H9 (cell line): Measurements from ENCODE around the gene IGSF9. TPM values are rescaled to one million over a fixed set of nuclear protein-coding genes. Genes with fewer than 3 reads are reported as not detected.

Source experiments
- DNase-seq: peaks from one replicate; pipeline ENCODE4 v3.0.0-alpha.2; 2017
- H2AFZ ChIP-seq: one replicate; pipeline ENCODE4 v1.6.1; 2013; ENCODE audit warnings: mild to moderate bottlenecking, low read length, control low read depth, moderate library complexity
- H2AK5ac ChIP-seq: 2 replicates; pipeline ENCODE4 v1.6.1; 2013; ENCODE audit warnings: low read length, control low read depth, mixed read lengths; ENCODE audit not compliant: insufficient read length
- H2BK120ac ChIP-seq: one replicate; pipeline ENCODE4 v1.6.1; 2013; ENCODE audit warnings: low read depth, mild to moderate bottlenecking, low read length, control low read depth, inconsistent platforms; ENCODE audit not compliant: poor library complexity, severe bottlenecking
- H2BK12ac ChIP-seq: 2 replicates; pipeline ENCODE4 v1.6.1; 2013; ENCODE audit warnings: low read length, control low read depth, mixed read lengths, low read depth; ENCODE audit not compliant: insufficient read length
- H2BK15ac ChIP-seq: 2 replicates; pipeline ENCODE4 v1.6.1; 2013; ENCODE audit warnings: low read depth, low read length, control low read depth
- H2BK20ac ChIP-seq: one replicate; pipeline ENCODE4 v1.6.1; 2013; ENCODE audit warnings: low read depth, mild to moderate bottlenecking, low read length, control low read depth, inconsistent platforms; ENCODE audit not compliant: poor library complexity, severe bottlenecking
- H2BK5ac ChIP-seq: 2 replicates; pipeline ENCODE4 v1.6.1; 2013; ENCODE audit warnings: low read length, control low read depth, mixed read lengths; ENCODE audit not compliant: insufficient read length
- H3K14ac ChIP-seq: 2 replicates; pipeline ENCODE4 v1.6.1; 2013; ENCODE audit warnings: low read length, control low read depth; ENCODE audit not compliant: insufficient read depth
- H3K18ac ChIP-seq: 2 replicates; pipeline ENCODE4 v1.6.1; 2013; ENCODE audit warnings: low read depth, mild to moderate bottlenecking, mixed read lengths, low read length, control low read depth; ENCODE audit not compliant: insufficient read length
- H3K23ac ChIP-seq: 2 replicates; pipeline ENCODE4 v1.6.1; 2013; ENCODE audit warnings: low read length, control low read depth, mixed read lengths, low read depth; ENCODE audit not compliant: insufficient read length
- H3K23me2 ChIP-seq: 2 replicates; pipeline ENCODE4 v1.6.1; 2013; ENCODE audit warnings: low read depth, mild to moderate bottlenecking, mixed read lengths, low read length, control low read depth; ENCODE audit not compliant: insufficient read length, poor library complexity, severe bottlenecking
- H3K27ac ChIP-seq: 2 replicates; pipeline ENCODE4 v1.5.1; 2013; ENCODE audit warnings: low read length, control low read depth, mixed read lengths, low read depth; ENCODE audit not compliant: insufficient read length
- H3K27me3 ChIP-seq: 2 replicates; pipeline ENCODE4 v1.6.1; 2013; ENCODE audit warnings: low read length, control low read depth, inconsistent platforms; ENCODE audit not compliant: insufficient read depth
- H3K4ac ChIP-seq: 2 replicates; pipeline ENCODE4 v1.6.1; 2013; ENCODE audit warnings: low read depth, mild to moderate bottlenecking, control low read depth, inconsistent platforms, low read length, moderate library complexity
- H3K4me1 ChIP-seq: 2 replicates; pipeline ENCODE4 v1.6.1; 2013; ENCODE audit warnings: low read length, control low read depth, inconsistent platforms; ENCODE audit not compliant: insufficient read depth
- H3K4me2 ChIP-seq: 2 replicates; pipeline ENCODE4 v1.6.1; 2013; ENCODE audit warnings: low read length, control low read depth, mixed read lengths; ENCODE audit not compliant: insufficient read length, insufficient read depth
- H3K56ac ChIP-seq: 2 replicates; pipeline ENCODE4 v1.6.1; 2013; ENCODE audit warnings: low read depth, mild to moderate bottlenecking, mixed read lengths, low read length, control low read depth; ENCODE audit not compliant: insufficient read length
- H3K79me1 ChIP-seq: 2 replicates; pipeline ENCODE4 v1.6.1; 2013; ENCODE audit warnings: low read depth, mild to moderate bottlenecking, moderate library complexity, low read length, control low read depth, inconsistent platforms; ENCODE audit not compliant: insufficient read depth, poor library complexity, severe bottlenecking
- H3K79me2 ChIP-seq: 2 replicates; pipeline ENCODE4 v1.6.1; 2013; ENCODE audit warnings: low read length, control low read depth, inconsistent platforms; ENCODE audit not compliant: insufficient read depth
- H3K9ac ChIP-seq: 2 replicates; pipeline ENCODE4 v1.6.1; 2013; ENCODE audit warnings: low read length, control low read depth, mixed read lengths; ENCODE audit not compliant: insufficient read length; ENCODE audit errors: extremely low read depth
- H3K9me3 ChIP-seq: one replicate; pipeline ENCODE4 v1.6.1; 2013; ENCODE audit warnings: low read depth, low read length, inconsistent platforms; ENCODE audit not compliant: control insufficient read depth
- H3T11ph ChIP-seq: one replicate; pipeline ENCODE4 v1.6.1; 2013; ENCODE audit warnings: mild to moderate bottlenecking, low read length, control low read depth, inconsistent platforms
- H4K20me1 ChIP-seq: one replicate; pipeline ENCODE4 v1.6.1; 2013; ENCODE audit not compliant: control insufficient read depth, insufficient read length, insufficient read depth
- H4K5ac ChIP-seq: 2 replicates; pipeline ENCODE4 v1.6.1; 2013; ENCODE audit warnings: low read depth, mild to moderate bottlenecking, mixed read lengths, low read length, control low read depth; ENCODE audit not compliant: insufficient read length
- H4K8ac ChIP-seq: replicated peaks from 2 replicates; pipeline ENCODE4 v1.6.1; 2013; ENCODE audit warnings: low read length, control low read depth, mixed read lengths, low read depth; ENCODE audit not compliant: insufficient read length
- H4K91ac ChIP-seq: 2 replicates; pipeline ENCODE4 v1.6.1; 2013; ENCODE audit warnings: low read depth, mild to moderate bottlenecking, moderate library complexity, mixed read lengths, low read length, control low read depth; ENCODE audit not compliant: insufficient read length
- H3K27ac Mint-ChIP-seq, 3 experiments: 2 replicates in 2 of 3; 3 replicates in 1 of 3; pipeline ENCODE4 v1.8.0; 2020 to 2021; ENCODE audit warnings: mixed read lengths in 3 of 3, mild to moderate bottlenecking in 1 of 3, moderate library complexity in 1 of 3
- H3K27me3 Mint-ChIP-seq: 2 replicates; pipeline ENCODE4 v1.8.0; 2021; ENCODE audit warnings: low read depth, mild to moderate bottlenecking, moderate library complexity, mixed read lengths
- H3K36me3 Mint-ChIP-seq, 3 experiments: 2 replicates in 2 of 3; 3 replicates in 1 of 3; pipeline ENCODE4 v1.8.0; 2020 to 2021; ENCODE audit warnings: low read depth in 3 of 3, mixed read lengths in 3 of 3; ENCODE audit not compliant: insufficient read depth in 1 of 3
- H3K4me1 Mint-ChIP-seq, 2 experiments: 2 replicates each; pipeline ENCODE4 v1.8.0; 2020; ENCODE audit warnings: mixed read lengths in 2 of 2
- H3K4me3 Mint-ChIP-seq, 2 experiments: 2 replicates in 1 of 2; 3 replicates in 1 of 2; pipeline ENCODE4 v1.8.0; 2020 to 2021; ENCODE audit warnings: mild to moderate bottlenecking in 2 of 2, mixed read lengths in 2 of 2, moderate library complexity in 1 of 2
- H3K9me3 Mint-ChIP-seq, 2 experiments: 2 replicates in 1 of 2; 3 replicates in 1 of 2; pipeline ENCODE4 v1.8.0; 2020; ENCODE audit warnings: mild to moderate bottlenecking in 2 of 2, mixed read lengths in 2 of 2, moderate library complexity in 1 of 2
- WGBS: extraction: QIAGEN DNeasy Blood & Tissue Kit; methylation state at CpG from one replicate; pipeline ENCODE4 v1.1.7; 2013; ENCODE audit warnings: missing lambda C conversion rate, low lambda C conversion rate, mixed read lengths; ENCODE audit not compliant: insufficient read length; ENCODE audit errors: extremely low coverage; 5-methylcytosine and 5-hydroxymethylcytosine counted together
- total RNA-seq: library from RNA; stranded (reverse); gene quantifications from 2 replicates; pipeline ENCODE4 v1.2.1, GENCODE V29; 2021
- TF ChIP-seq, protein P1 (sequence below): fragments of 200-600 bp; sonication (generic); conservative IDR thresholded peaks from 3 replicates; pipeline ENCODE4 v1.8.0; 2021; ENCODE audit warnings: antibody characterized with exemption, mild to moderate bottlenecking

IGSF9 gene
- total RNA-seq, 1 experiment from 2014 or later = 11.3 TPM

DNA sequence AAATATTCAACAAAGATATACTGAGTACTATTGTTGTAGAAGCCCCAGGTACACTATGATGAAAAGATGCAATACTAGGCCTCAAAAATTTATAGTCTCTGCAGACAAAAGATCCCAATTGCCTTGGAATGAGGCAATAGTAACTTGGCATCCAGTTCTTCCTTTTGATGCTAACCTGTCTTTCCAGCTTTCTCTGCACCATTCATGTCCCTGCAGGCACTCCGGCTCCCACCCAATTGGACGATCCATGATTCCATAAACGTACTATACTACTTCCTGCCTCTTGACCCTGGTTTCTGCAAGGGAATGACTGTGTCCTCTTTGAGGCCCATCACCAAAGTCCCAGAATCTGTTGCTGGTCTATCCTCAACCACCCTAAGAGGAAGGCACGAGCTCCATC is 12.1 kb downstream of the IGSF9 start:
- Mint-ChIP-seq H3K9me3 (no peaks in the 10 kb centered on the region), H3K36me3 (peaks cover 23 to 31% (median 26%) of the 10 kb centered on the region in 3 experiments), H3K4me3 (no peak overlapping the region), H3K27ac (0 out of 7 replicates have a peak overlapping the region, but pooled peaks of 1 of the 3 experiments have one; percentile 3), H3K27me3 (peaks cover 1% of the 10 kb centered on the region; the same call in 1 of the 2 replicates), H3K4me1 (peaks cover 28 to 31% of the 10 kb centered on the region in 2 experiments)
- no peak overlapping the region for H2BK20ac ChIP-seq
- H3K4ac ChIP-seq = no peak overlapping the region
- no peak overlapping the region for H4K5ac ChIP-seq
- no peaks in the 10 kb centered on the region for H3K9me3 ChIP-seq
- no peak overlapping the region for H3K56ac ChIP-seq
- H2AK5ac ChIP-seq = no peak overlapping the region
- no peak overlapping the region for H2BK5ac ChIP-seq
- no peaks in the 10 kb centered on the region for H3K23me2 ChIP-seq
- no peak overlapping the region for H3K9ac ChIP-seq
- no peaks in the 10 kb centered on the region for H3K79me2 ChIP-seq
- no peak overlapping the region for H2AFZ ChIP-seq
- no peak overlapping the region for H3K4me2 ChIP-seq
- H3K79me1 ChIP-seq = no peaks in the 10 kb centered on the region
- H4K20me1 ChIP-seq = no peaks in the 10 kb centered on the region
- no peak for DNase-seq
- no peak overlapping the region for H3K18ac ChIP-seq
- no peak overlapping the region for H4K91ac ChIP-seq
- no peak overlapping the region for H3K23ac ChIP-seq
- H3T11ph ChIP-seq = no peak overlapping the region
- H2BK12ac ChIP-seq = no peak overlapping the region
- no peak overlapping the region for H3K27ac ChIP-seq
- WGBS = no CpG with 5 or more reads among the region's 4 CpGs
- H3K27me3 ChIP-seq = no peaks in the 10 kb centered on the region
- no peaks in the 10 kb centered on the region; the same call in 1 of the 2 replicates for H3K4me1 ChIP-seq
- TF ChIP-seq, protein P1, sequence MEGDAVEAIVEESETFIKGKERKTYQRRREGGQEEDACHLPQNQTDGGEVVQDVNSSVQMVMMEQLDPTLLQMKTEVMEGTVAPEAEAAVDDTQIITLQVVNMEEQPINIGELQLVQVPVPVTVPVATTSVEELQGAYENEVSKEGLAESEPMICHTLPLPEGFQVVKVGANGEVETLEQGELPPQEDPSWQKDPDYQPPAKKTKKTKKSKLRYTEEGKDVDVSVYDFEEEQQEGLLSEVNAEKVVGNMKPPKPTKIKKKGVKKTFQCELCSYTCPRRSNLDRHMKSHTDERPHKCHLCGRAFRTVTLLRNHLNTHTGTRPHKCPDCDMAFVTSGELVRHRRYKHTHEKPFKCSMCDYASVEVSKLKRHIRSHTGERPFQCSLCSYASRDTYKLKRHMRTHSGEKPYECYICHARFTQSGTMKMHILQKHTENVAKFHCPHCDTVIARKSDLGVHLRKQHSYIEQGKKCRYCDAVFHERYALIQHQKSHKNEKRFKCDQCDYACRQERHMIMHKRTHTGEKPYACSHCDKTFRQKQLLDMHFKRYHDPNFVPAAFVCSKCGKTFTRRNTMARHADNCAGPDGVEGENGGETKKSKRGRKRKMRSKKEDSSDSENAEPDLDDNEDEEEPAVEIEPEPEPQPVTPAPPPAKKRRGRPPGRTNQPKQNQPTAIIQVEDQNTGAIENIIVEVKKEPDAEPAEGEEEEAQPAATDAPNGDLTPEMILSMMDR = no peak
- no peak overlapping the region for H2BK15ac ChIP-seq
- no peak overlapping the region for H4K8ac ChIP-seq
- H2BK120ac ChIP-seq = no peak overlapping the region
- no peak overlapping the region for H3K14ac ChIP-seq
